Hepatocyte (in vitro differentiated cells): ENCODE measurements around the gene FBN3. TPM values are rescaled to one million over a fixed set of nuclear protein-coding genes. Genes with fewer than 3 reads are reported as not detected.

ENCODE experiments used
- DNase-seq: peaks from one replicate; pipeline ENCODE4 v3.0.0-alpha.2; 2016; ENCODE audit warnings: low spot score
- H2AFZ ChIP-seq: fragments of 200-600 bp; sonication (generic); 2 replicates; pipeline ENCODE4 v1.6.0; 2016; ENCODE audit warnings: antibody characterized with exemption, mild to moderate bottlenecking
- H3K27ac ChIP-seq: fragments of 200-600 bp; sonication (generic); 2 replicates; pipeline ENCODE4 v1.5.1; 2016; ENCODE audit warnings: mild to moderate bottlenecking
- H3K27me3 ChIP-seq: fragments of 200-600 bp; sonication (generic); 2 replicates; pipeline ENCODE4 v1.6.1; 2016
- H3K36me3 ChIP-seq: fragments of 200-600 bp; sonication (generic); replicated peaks from 2 replicates; pipeline ENCODE4 v1.5.1; 2016; ENCODE audit warnings: low read depth; ENCODE audit not compliant: insufficient read depth
- H3K4me1 ChIP-seq: fragments of 200-600 bp; sonication (generic); 2 replicates; pipeline ENCODE4 v1.5.1; 2016; ENCODE audit warnings: mild to moderate bottlenecking, moderate library complexity; ENCODE audit not compliant: insufficient read depth
- H3K4me2 ChIP-seq: fragments of 200-600 bp; sonication (generic); 2 replicates; pipeline ENCODE4 v1.6.0; 2016
- H3K4me3 ChIP-seq: fragments of 200-600 bp; sonication (generic); 2 replicates; pipeline ENCODE4 v1.5.1; 2016; ENCODE audit warnings: mild to moderate bottlenecking
- H3K79me2 ChIP-seq: fragments of 200-600 bp; sonication (generic); 2 replicates; pipeline ENCODE4 v1.6.0; 2017; ENCODE audit warnings: mild to moderate bottlenecking
- H3K9me2 ChIP-seq: fragments of 200-600 bp; sonication (generic); replicated peaks from 2 replicates; pipeline ENCODE4 v1.6.0; 2017; ENCODE audit warnings: mild to moderate bottlenecking; ENCODE audit not compliant: insufficient read depth
- H3K9me3 ChIP-seq: fragments of 200-600 bp; sonication (generic); 2 replicates; pipeline ENCODE4 v1.5.1; 2016; ENCODE audit warnings: low read depth, mild to moderate bottlenecking
- H4K20me1 ChIP-seq: fragments of 200-600 bp; sonication (generic); 2 replicates; pipeline ENCODE4 v1.6.0; 2016; ENCODE audit warnings: mild to moderate bottlenecking; ENCODE audit not compliant: insufficient read depth, poor library complexity, severe bottlenecking
- CTCF ChIP-seq: fragments of 200-600 bp; sonication (generic); IDR thresholded peaks from 2 replicates; pipeline ENCODE4 v1.5.1; 2016; ENCODE audit warnings: antibody characterized with exemption, mild to moderate bottlenecking; ENCODE audit not compliant: poor library complexity
- EZH2 ChIP-seq: fragments of 200-600 bp; sonication (generic); IDR thresholded peaks from 2 replicates; pipeline ENCODE4 v1.6.1; 2016; ENCODE audit warnings: antibody characterized with exemption, mild to moderate bottlenecking, borderline replicate concordance
- EZH2phosphoT487 ChIP-seq: fragments of 200-600 bp; sonication (generic); IDR thresholded peaks from one replicate; pipeline ENCODE4 v1.6.1; 2018; ENCODE audit warnings: antibody characterized with exemption, mild to moderate bottlenecking, low read depth, moderate library complexity; ENCODE audit not compliant: unreplicated experiment, severe bottlenecking
- WGBS: methylation state at CpG from one replicate; pipeline ENCODE4 v1.1.6; 2016; ENCODE audit warnings: low lambda C conversion rate; ENCODE audit errors: missing lambda C conversion rate; 5-methylcytosine and 5-hydroxymethylcytosine counted together
- polyA plus RNA-seq: library from polyadenylated mRNA; unstranded; fragments of >200 nt; fragmentation: Nextera tagmentation; extraction: Ambion mirVana; gene quantifications from 2 replicates; pipeline ENCODE4 v1.2.1, GENCODE V29; 2016
- total RNA-seq: library from RNA; depleted of rRNA; stranded (reverse); fragments of >200 nt; gene quantifications from 2 replicates; pipeline ENCODE4 v1.2.3, GENCODE V29; 2014

The FBN3 gene
- total and polyA plus RNA-seq, 2 experiments from 2014 or later, result 7.5 to 11.5 TPM

DNA sequence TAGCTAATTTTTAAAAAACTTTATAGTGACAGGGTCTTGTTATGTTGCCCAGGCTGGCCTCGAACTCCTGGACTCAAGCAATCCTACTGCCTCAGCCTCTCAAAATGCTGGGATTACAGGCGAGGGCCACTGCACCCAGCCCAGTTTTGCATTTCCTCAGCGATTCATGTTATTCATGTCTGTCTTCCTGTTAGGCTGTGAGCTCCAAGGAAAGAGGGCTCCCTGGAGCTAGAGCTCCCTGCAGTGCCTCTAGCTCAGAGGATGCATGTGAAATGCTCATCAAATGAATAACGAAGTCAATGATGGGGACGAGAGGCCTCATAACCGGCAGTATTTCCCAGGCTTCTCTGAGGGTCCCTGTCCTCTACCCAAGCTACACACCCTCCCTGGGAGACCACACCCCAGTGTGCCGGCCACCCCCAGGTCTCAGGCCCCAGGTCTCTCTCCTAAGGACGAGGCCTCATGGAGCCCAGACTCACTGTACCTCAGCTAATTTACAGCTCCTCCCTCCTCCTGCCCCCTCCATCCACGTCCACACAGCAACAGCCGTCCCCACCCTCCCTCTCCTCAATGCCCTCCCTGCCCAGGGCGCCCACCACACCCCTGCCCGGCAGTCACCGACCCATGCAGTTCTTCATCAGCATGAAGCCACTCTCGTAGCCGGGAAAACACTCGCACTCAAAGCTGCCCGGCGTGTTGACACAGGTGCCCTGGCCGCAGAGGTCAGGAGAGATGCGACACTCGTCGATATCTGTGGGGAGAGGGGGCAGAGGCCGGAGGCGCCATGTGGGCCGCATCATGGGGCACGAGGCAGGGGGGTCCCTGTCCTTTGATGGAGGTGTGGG is 28.5 kb downstream of the FBN3 start:
- H3K27ac ChIP-seq, result no peak overlapping the region
- H3K79me2 ChIP-seq, result no peaks in the 10 kb centered on the region
- H2AFZ ChIP-seq, result no peak overlapping the region
- H3K9me3 ChIP-seq, result no peaks in the 10 kb centered on the region
- TF ChIP-seq EZH2phosphoT487, result no peak
- TF ChIP-seq EZH2, result no peak
- TF ChIP-seq CTCF, result no peak
- no peak overlapping the region for H3K4me3 ChIP-seq
- H3K4me1 ChIP-seq, result no peaks in the 10 kb centered on the region
- no peak for DNase-seq
- H3K27me3 ChIP-seq, result no peaks in the 10 kb centered on the region
- WGBS, result 90% methylated on average over 26 of the region's 26 CpGs
- no peaks in the 10 kb centered on the region for H4K20me1 ChIP-seq
- H3K4me2 ChIP-seq, result no peak overlapping the region
- no peaks in the 10 kb centered on the region for H3K36me3 ChIP-seq
- H3K9me2 ChIP-seq, result no peaks in the 10 kb centered on the region

GRCh38 chr19:8117991-8118390 is 31.4 kb downstream of the FBN3 start:
- no peaks in the 10 kb centered on the region for H3K27me3 ChIP-seq
- 95% methylated on average over 2 of the region's 2 CpGs for WGBS
- H3K4me3 ChIP-seq, result no peak overlapping the region
- no peaks in the 10 kb centered on the region for H3K36me3 ChIP-seq
- H4K20me1 ChIP-seq, result no peaks in the 10 kb centered on the region
- H3K4me1 ChIP-seq, result no peaks in the 10 kb centered on the region
- H3K9me3 ChIP-seq, result no peaks in the 10 kb centered on the region
- no peaks in the 10 kb centered on the region for H3K79me2 ChIP-seq
- H3K4me2 ChIP-seq, result no peak overlapping the region
- TF ChIP-seq CTCF, result no peak
- TF ChIP-seq EZH2phosphoT487, result no peak
- TF ChIP-seq EZH2, result no peak
- H3K9me2 ChIP-seq, result no peaks in the 10 kb centered on the region
- H3K27ac ChIP-seq, result no peak overlapping the region
- no peak for DNase-seq
- H2AFZ ChIP-seq, result no peak overlapping the region

- no peaks in the 10 kb centered on the region for H3K36me3 ChIP-seq
- H3K9me2 ChIP-seq, result no peaks in the 10 kb centered on the region
- H3K27ac ChIP-seq, result no peak overlapping the region
- no peaks in the 10 kb centered on the region for H3K27me3 ChIP-seq
- H3K79me2 ChIP-seq, result no peaks in the 10 kb centered on the region
- H3K9me3 ChIP-seq, result no peaks in the 10 kb centered on the region
- no peak for DNase-seq
- 93% methylated on average over 23 of the region's 23 CpGs for WGBS
- H4K20me1 ChIP-seq, result no peaks in the 10 kb centered on the region
- no peak overlapping the region for H2AFZ ChIP-seq
- H3K4me2 ChIP-seq, result no peak overlapping the region
- no peaks in the 10 kb centered on the region for H3K4me1 ChIP-seq
- no peak overlapping the region for H3K4me3 ChIP-seq
- TF ChIP-seq EZH2phosphoT487, result no peak
Observed at GRCh38 chr19:8116437-8117293, 32.7 kb downstream of the FBN3 start.

GRCh38 chr19:8115805-8116396 is 33.5 kb downstream of the FBN3 start:
- TF ChIP-seq CTCF (no peak), EZH2phosphoT487 (no peak), EZH2 (no peak)
- WGBS, result 83% methylated on average over 6 of the region's 6 CpGs
- H3K79me2 ChIP-seq, result no peaks in the 10 kb centered on the region
- H3K9me3 ChIP-seq, result no peaks in the 10 kb centered on the region
- no peaks in the 10 kb centered on the region for H3K9me2 ChIP-seq
- H3K27me3 ChIP-seq, result no peaks in the 10 kb centered on the region
- H3K27ac ChIP-seq, result no peak overlapping the region
- no peaks in the 10 kb centered on the region for H3K36me3 ChIP-seq
- no peaks in the 10 kb centered on the region for H4K20me1 ChIP-seq
- no peaks in the 10 kb centered on the region for H3K4me1 ChIP-seq
- no peak for DNase-seq
- no peak overlapping the region for H2AFZ ChIP-seq
- no peak overlapping the region for H3K4me2 ChIP-seq
- no peak overlapping the region for H3K4me3 ChIP-seq
